HG03064 (cell line): ENCODE data around the gene EIF4EBP3.

Experiments used
- ATAC-seq: cut with Tn5 transposase; IDR thresholded peaks from one replicate; pipeline ENCODE4 v1.9.1; 2021; ENCODE audit warnings: low read depth; ENCODE audit not compliant: unreplicated experiment

EIF4EBP3 gene

GRCh38 chr5:140556438-140556837, 9.0 kb downstream of the EIF4EBP3 start:
- ATAC-seq: no peak

- ATAC-seq: peak; percentile 96
Measured at GRCh38 chr5:140557136-140557805, 9.8 kb downstream of the EIF4EBP3 start, which contains the start of gene SRA1. SRA1 (minus strand) TSS chr5:140557473; CDS start chr5:140557452, 21 bp downstream.

DNA sequence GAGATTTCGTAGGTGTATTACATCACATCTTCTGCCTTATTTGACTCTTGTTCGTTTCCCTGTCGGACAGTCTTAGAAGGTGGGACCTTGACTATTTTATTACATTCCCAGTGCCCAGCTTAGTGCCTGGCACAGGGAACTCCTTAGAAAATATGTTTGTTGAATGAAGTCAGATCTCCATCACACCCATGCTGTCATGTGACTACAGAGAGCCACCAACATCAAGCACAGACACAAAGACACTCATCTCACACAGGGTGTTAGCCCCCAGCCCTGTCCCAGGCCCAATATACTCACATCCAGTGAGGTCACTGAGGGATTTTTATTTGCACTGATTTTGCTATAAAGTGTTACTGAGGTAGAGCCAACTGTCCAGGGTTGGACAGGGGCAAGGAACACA, 10.5 kb downstream of the EIF4EBP3 start:
- ATAC-seq: no peak

- ATAC-seq: no peak
Measured at GRCh38 chr5:140558542-140558941, 11.1 kb downstream of the EIF4EBP3 start.

GRCh38 chr5:140560227-140560626, 12.8 kb downstream of the EIF4EBP3 start:
- ATAC-seq: no peak

DNA sequence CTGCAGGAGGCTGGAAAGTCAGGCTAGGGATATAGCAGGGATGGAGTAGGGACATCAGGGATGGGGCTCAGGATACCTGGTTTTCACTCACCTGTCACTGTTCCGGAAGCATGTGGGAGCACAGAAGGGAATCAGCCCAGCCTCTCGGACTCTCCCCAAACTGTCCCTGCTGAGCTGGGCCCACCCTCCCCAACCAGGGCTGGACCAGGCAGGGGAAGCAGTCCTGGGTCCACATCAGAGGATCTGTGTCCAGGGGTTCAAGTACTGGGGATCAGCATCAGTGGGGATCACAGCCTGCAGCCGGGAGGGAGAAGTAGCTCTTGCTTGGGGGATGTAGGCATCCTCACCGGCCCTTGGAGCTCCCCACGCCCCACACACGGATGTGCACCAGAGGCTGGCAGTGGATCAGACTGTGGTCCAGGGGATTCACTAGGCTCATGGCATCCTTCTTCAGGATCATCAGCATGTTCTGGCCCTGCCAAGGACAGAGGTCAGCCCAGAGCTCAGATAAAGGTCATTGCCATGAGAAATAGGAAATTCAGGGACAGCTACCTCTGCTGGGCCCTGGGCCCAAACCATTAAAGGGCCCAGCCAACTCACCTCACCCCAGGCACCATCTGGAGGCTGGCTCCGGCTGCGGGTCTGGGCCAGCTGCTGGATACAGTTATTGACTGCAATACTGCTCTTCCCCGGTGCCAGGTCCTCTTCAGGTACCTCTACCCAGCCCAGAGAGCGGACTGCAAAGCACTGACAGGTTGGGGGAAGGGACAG, 14.5 kb downstream of the EIF4EBP3 start:
- ATAC-seq: no peak

DNA sequence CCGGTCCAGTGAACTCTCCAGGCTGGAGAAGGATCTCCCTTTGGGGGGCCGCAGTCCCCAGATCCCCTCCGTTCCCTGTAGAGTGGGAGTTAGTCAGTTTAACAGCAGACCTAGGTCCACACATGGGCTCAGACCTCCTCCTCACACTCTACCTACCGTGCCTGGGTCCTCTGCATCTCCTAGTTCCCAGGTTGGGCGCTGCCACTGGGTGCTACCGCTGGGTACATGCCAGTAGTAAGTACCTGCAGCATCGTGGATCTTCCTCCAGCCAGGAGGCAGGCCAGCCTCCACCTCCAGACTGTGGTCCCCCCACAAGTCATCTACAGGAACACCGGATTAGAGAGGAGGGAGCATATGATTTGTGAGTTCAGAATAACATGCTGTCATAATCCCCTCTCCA, 16.1 kb downstream of the EIF4EBP3 start:
- no peak for ATAC-seq

DNA sequence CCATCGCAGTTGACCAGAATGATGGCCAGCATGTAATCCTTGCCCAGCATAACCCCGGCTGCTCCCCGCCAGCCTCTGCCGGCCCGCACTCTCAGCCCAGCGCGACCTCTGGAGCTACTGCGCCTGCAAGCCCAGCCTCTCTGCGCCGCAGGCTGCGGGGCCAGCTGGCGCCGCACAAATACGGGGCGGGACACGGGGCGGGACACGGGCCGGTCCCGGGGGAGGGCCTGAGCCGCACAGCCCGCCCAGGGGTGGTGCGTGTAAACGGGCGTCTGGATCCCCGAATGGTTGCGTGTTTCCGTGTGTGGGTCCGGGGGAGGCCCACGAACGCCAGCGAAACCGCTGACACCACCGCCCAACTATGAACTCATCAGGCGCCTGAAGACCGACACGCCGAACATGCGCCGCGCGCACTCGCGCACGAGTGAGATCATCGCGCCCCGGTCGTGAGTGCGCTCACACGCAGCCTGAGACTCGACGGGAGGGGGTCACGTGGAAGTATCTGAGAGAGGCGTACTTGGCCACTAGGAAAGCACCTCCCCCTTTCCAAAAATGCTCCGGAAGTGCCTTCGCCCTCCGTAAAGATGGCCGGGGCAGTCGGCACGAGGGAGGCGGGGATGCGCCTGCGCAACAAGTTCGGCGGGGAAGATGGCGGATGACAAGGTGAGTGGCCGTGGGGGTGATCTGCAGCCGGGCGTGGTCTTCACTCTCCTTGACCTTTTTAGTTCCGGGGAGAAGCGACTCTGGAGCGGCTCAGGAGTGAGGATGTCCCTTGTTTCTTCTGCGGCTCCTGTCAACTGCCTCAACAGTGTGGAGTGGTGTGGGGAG, 16.9 kb downstream of the EIF4EBP3 start, which contains the start of the genes APBB3 and SLC35A4:
APBB3 (minus strand) TSS at position 403 of the 828 bp plus-strand sequence; CDS start at position 50, 353 bp downstream.
SLC35A4 (plus strand) TSS at position 633 of the 828 bp plus-strand sequence. CDS start 2,342 bp downstream, outside the sequence.
- peak; percentile 84 for ATAC-seq

- peak; percentile 8 for ATAC-seq
Measured at GRCh38 chr5:140565024-140565779, 17.7 kb downstream of the EIF4EBP3 start.

DNA sequence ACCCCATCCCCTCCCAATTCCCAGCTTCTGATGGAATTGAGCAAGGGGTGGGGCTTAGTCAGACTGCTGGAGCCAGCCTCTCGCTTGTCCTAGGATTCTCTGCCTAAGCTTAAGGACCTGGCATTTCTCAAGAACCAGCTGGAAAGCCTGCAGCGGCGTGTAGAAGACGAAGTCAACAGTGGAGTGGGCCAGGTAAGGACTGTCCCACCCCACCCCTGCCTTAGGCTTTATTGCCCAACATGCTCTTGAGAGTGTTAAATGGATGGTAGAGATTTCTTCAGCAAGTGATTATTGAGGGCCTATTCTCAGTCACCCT, 18.3 kb downstream of the EIF4EBP3 start:
- ATAC-seq: no peak

GRCh38 chr5:140566665-140567064, 19.2 kb downstream of the EIF4EBP3 start:
- ATAC-seq: no peak

DNA sequence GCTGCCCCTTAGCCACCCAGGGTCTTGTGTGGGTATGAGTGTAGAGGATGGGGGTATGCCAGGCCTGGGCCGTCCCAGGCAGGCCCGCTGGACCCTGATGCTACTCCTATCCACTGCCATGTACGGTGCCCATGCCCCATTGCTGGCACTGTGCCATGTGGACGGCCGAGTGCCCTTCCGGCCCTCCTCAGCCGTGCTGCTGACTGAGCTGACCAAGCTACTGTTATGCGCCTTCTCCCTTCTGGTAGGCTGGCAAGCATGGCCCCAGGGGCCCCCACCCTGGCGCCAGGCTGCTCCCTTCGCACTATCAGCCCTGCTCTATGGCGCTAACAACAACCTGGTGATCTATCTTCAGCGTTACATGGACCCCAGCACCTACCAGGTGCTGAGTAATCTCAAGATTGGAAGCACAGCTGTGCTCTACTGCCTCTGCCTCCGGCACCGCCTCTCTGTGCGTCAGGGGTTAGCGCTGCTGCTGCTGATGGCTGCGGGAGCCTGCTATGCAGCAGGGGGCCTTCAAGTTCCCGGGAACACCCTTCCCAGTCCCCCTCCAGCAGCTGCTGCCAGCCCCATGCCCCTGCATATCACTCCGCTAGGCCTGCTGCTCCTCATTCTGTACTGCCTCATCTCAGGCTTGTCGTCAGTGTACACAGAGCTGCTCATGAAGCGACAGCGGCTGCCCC, 19.8 kb downstream of the EIF4EBP3 start:
- no peak for ATAC-seq

- ATAC-seq: no peak
Measured at GRCh38 chr5:140567871-140568270, 20.4 kb downstream of the EIF4EBP3 start.

GRCh38 chr5:140568443-140569063, 21.1 kb downstream of the EIF4EBP3 start:
- ATAC-seq: no peak

GRCh38 chr5:140569197-140569596, 21.7 kb downstream of the EIF4EBP3 start:
- ATAC-seq: no peak

- ATAC-seq: no peak
Measured at GRCh38 chr5:140570058-140570457, 22.6 kb downstream of the EIF4EBP3 start.

DNA sequence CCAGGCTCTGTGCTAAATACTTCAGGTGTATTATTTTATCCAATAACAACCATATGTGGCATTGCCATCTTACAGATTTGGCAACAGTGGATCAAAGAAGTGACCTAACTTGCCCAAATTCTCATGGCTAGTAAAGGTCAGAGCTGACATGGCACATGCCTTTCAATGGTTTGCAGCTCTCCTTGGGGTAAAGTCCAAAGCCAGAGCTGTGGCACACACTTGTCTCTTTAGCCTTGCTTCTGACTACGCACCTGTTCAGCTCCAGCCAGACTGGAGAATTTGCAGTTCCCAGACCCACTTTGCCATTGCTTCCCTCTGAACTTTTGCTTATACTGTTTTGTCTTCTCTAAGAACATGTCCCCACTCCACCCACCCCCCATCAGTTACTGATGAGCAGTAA, 23.0 kb downstream of the EIF4EBP3 start:
- no peak for ATAC-seq

- ATAC-seq: no peak
Measured at GRCh38 chr5:140571105-140571504, 23.6 kb downstream of the EIF4EBP3 start.

DNA sequence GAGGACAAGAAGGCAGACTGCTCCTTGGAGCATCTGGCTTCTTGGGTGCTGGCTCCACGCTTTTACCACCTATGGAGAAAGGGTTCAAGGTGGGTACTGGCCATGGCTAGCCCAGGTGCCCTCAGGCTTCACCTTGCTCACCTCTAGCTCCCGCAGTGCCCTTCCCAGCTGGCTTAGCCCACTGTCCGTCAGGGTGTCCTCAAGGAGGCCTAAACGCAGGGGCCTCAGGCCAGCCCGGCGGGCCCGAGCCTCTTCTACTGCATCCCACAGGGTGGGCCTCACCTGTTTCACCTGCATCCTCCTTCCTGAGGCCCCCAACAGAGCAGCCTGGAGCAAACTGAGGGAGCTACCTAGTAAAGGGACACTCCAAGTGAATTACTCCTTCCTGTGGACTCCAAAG, 26.2 kb downstream of the EIF4EBP3 start:
- ATAC-seq: no peak
